CD4-positive, alpha-beta T cell treated with Interleukin-2 at 100 ng/mL for 4 hours (primary cell): ENCODE measurements around the gene ZNF750.
A peak's percentile ranks its signal among the peaks of the same experiment; 100 is the strongest.

Experiments
- DNase-seq: peaks from one replicate; pipeline ENCODE4 v3.0.0-alpha.2; 2020; ENCODE audit warnings: low spot score

Gene ZNF750

DNA sequence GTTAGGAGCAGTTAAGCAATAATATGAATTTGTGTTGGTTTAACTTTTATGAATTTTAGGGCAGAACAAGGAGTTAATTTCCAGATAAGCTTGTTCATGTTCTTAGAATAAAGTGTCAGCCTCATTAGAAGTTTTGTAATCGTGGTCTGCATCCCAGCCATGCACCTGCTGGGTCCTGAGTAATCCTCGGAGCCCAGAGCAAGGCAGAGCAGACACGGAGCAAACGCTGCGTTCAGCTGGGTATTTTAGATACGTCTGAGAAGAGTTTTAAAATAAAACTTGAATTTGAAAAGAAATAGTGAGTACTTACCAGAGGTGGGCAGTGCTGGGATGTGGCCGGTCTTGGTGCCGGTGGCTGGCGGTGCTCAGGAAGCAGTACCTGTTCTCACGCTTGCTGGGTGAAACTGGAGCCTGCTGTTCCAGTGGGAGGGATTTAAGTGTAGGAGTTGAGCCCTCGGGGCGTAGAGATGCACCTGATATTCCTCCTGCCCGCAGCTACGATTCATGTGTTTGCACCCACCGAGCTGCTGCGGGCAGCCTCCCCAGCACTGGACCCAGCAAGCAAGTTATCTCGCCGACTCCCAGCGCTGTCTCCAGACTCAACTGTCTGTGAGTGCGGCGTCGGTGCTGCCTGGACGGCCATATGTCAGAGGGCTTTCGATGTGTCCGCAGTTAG is at the start of gene ZNF750:
TSS of gene ZNF750 (minus strand) at position 406 of the 676 bp plus-strand sequence. CDS start 7,568 bp downstream, outside the sequence.
- no peak for DNase-seq

DNA sequence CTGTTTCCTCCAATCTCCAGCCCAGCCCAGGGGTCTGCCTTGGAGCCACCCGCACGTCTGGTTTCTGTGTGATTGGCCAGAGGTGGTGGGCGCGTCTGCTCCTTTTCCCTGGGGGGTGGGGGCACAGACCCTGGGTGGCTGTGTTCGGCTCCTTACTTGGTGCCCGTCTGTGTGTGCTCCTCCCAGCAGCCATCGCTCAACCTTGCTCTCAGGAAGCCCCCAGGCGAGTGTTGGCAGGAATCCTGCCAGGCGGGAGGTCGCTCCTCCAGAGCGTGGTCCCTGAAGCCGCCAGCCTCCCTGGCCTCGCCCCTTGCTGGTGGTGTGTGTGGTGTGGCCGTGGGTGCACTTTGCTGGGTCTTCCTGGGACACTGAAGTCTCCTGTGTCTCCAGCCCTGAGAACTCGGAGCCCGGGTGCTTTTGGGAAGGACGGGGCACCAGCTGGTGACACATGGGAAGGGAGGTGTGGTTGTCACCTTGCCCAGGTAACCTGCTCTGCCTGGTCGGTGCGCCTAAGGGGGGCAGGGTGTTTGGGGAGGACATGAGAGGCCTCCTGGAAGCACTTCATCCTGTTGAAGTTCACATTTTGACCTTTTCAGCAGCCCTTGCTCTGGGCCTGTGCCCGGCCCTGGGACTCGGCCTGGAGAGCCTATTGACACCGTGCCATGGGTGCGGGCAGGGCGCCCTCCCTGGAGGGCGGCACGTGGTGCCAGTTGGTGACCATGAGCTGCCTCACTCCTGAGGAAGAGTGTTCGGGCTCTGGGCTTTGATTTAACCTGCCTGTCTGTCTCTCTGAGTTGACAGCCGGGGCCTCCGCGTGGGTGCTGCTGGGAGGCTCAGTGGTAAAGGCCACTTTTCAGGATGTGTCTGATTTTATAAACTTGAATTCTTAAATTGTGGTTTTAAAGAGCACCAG is 49.0 kb upstream of the ZNF750 start:
- no peak for DNase-seq

DNA sequence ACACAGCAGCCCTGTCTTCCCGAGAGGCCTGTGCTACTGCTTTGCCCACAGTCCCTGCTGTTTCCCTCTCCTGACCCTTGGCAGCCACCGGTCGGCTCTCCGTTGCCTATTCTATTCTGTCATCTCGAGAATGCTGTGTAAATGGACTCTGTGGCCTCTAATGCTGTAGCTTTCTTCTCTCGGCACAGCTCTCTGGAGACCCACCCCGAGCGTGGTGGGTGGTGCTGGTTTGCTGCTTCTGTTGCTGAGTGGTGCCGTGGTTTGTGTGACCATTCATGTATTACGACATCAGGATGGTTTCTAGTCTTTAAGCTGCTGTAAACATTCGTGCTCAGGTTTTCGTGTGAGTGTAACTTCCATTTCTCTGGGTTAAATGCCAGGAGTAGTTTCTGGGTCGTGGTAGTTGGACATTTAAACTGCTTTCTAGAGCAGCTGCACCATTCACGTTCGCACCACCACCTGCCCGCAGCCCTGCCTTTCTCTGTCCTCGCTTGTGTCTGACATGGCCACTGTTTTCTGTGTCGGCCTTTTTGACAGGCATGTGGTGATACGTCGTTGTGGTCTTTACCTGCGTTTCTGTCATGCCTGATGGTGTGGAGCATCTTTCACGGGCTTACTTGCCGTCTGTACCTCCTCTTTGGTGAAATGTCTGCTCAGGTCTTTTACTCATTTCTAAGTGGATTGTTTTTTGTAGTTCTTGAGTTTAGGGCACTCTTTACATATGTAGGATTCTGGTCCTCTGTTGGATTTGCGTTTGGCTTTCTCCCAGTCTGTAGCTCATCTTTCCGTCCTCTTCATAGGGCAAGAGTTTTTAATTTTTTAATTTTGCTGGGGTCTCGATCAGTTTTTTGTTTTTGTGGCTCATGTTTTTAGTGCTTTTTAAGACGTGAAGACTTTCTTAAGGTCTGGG is 47.7 kb upstream of the ZNF750 start:
- no peak for DNase-seq

DNA sequence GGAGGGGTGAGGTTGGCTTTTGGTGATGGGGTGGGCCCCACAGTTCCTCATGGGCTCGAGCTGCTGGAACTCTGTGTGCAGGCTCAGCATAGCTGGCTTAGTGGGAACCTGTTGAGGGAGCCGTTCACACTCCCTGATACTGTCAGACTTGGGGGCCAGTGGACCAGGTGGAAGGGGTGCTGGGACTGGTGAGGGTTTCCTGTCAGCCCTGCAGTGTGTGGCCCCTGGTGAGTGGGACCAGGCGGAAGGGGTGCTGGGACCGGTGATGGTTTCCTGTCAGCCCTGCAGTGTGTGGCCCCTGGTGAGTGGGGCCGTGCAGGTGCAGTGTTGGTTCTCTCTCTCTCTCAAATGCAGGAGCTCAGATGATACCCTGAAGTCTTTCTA is 45.1 kb upstream of the ZNF750 start:
- DNase-seq, result peak; percentile 47

DNA sequence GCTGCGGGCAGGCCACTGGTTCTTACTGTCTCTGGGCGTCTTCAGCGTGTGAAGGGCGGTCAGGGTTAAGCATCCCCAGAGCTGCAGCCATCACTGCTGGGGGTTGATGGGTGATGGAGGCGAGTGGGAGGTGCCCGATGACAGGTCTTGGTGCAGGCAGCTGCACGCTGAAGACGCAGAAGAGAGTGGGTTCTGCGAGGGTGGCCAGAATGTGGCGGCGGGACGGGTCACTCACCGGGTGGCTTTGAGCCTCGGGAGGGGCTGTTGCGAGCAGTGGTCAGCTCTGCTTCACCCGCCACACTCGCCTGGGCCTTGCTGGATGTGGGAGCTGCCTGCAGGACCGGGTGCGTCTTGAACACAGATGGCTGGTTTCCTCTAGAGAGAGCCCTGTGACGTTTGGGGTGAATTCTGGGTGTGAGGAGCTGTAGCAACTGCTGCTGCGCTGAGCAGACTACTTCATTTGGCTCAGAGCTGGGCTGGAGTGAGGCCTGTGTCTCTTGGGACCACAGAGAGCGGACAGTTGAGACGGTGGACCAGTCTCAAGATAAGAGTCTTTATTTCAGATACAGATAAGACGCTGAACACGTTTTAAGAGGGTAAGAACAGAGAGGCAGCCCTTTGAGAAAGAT is 44.6 kb upstream of the ZNF750 start:
- DNase-seq, result peak; percentile 8

DNA sequence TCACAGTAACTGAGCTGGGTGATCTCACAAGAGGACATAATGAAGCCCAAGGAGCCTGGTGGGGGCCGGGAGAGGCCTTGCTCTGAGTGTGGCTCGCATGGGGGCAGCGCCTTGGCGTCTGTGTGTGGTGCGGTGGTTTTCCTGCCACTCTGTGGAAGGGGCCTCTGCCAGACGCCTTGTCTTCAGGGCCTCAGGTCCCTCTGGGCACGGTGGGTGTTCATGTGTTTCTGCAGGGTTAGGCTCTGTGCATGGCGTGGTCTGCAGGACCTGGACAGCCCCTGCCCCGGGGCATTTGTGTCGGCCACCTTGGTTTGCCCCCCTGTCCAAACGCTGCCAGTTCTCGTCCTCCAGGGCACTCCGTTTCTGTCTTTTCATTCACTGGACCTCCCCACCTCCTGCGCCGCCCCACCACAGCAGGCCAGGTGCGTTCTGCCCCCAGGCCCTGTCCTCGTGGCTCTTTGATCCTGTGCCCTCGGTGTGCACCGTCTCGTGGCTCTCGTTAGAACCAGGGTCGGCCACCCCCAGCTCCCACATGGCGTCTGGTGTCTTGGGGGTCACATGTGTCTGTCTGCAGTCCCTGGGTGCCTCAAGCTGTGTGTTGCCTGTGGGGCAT is 43.7 kb upstream of the ZNF750 start:
- DNase-seq, result no peak

DNA sequence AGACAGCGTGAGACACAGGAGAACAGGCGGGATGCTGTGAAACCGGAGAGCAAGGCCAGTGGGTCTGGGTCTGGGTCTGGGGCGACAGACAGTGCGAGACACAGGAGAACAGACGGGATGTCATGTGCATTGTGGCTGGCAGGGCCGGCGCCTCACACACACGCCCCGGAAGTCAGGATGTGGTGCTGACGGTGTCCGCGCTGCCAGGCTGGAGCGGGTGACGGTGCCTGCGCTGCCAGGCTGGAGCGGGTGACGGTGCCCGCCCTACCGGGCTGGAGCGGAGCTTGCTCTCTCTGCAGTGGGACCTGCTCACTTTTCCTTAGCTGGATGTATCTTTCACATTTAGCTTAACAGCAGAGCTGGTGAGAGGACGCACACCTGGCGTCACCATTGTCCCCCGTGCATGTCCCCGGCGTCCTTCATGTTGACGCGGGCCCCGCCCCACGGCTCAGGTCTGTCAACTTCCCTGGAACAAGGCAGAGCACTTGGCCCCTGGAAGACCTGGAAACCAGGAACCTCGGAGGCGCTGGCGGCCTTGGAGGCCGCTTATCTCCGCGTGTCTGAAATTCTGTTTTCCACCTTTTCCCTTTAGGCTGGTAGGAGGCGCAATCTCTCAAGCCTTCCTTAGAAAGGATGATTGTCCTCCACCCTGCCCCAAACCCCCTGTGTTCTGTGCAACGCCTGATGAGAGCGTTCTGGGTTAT is 43.0 kb upstream of the ZNF750 start:
- peak; percentile 87 for DNase-seq

DNA sequence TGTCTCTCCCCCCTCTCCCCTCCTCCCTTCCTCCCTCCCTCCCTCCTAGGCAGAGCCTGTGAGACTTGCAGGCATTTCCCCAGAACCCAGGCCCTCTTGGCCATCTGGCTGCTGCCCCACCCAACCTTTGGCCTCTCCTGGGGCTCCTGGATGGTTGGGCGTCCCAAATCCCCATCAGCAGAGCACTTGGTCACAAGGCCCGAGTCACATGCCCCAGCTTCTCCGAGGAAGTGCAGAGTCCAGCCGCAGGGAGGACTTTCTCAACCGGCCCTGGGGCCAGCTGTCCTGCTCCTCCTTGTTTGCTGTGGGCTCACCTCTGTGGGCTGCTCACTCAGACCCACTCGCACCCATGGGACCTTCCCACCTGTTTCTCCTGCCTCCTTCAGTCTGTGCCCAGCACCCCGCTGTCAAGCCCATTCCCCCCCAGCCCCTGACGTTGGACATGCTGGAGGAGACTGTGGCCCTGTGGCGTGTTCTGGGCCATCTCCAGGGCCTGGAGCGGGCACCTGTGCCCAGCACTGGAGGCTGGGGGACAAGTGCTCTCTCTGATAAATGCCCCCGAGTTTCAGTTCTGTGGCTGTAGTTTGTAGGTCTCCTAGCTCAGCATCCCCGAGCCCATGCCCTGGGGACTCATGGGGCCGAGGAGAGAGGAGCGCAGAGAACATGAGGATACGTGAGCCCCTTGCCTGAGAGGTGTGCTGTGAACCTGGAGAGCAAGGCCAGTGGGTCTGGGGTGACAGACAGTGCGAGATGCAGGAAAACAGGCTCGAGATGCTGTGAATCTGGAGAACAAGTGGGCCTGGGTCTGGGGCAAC is 42.3 kb upstream of the ZNF750 start:
- no peak for DNase-seq

DNA sequence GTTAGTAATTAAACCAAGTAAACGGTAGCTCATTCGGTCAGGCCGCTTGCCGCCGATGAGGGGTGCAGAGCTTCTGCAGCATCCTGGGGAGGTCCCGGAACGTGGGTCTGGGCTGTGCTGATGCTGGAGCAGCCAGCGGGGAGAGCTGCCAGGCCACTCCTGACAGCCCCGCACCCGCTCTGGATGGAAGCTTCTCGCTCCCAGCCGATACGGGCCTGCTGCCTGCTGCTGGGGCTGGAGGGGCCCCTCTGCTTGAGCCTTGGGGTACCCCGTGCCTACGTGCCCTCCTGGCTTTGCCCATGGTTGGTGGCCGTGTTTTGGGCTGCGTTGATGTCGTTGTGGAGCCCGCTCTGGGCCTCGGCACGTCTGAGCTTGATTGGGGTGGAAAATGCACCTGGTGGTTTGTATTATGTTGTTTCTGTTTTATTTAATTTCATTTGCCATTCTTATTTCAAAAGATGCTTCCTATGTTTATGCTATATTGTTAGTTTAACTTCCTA is 41.6 kb upstream of the ZNF750 start:
- DNase-seq, result no peak

DNA sequence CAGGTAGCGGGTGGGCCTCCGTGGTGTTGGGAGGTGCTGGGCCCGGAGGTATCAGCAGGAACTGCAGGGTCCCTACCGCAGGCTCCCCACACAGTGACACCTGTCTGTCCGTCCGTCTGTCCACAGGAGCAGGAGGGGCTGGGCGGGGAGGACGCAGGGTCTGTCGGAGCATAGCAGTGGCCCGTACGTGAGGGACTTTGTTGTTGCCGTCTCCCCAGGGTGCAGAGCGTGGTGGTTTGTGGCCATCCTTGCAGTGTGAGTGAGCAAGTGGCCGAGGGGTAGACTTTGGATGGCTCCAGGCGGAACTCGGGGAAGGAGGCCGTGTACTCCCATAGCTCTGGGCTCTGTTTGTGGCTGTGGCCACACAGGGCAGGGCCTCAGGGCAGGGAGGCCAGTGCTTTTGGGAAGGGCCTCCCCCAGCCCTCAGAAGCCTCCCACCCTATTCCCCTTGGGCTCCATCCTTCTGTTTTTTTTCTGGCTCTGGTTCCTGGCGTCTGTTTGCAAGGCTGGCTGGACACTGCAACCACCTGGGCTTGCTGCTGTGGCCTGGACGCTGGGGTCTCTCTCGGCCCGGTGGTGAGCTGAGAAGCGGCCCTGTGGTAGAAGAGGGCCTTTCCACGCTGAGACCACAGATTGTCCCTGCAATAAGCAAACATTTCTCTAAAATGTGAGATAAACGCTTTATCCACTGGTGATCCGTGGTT is 41.0 kb upstream of the ZNF750 start:
- no peak for DNase-seq

DNA sequence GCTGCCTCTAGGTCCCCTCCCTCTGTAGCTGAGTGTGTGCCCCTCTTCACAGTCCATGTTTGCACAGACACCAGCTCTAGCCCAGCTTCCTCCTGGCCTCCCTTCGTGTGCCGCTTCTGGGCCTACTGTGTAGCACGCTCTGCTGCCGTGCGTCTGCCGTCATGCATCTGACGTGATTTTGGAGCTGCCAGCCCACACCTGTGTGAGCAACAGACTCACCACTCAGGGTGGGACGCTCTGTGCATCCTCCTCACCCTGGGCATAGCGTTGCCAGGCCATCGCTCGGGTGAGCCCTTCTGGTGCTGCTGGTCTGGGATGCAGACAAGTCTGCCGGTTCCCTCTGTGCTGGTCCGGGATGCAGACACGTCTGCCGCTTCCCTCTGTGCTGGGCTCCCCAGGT is 39.4 kb upstream of the ZNF750 start:
- no peak for DNase-seq

DNA sequence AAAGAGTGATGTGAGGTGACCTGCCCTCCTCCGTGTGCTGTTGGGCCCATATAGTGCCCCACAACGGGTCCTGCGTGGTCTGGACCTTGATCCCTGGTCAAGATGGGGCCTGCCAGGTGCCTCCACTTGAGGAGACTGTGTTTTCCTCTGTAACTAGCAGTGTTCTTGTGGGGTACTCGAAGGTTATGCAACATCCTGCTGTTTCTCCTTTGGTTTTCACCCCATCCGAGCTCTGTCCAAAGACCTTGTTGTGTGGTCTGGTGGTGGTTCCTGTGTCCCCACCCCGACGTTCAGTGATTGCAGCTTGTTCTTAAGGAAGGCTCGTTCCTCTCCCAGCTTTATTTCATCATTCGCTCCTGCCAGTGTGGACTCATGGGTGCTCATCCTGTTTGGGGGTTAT is 38.7 kb upstream of the ZNF750 start:
- no peak for DNase-seq

DNA sequence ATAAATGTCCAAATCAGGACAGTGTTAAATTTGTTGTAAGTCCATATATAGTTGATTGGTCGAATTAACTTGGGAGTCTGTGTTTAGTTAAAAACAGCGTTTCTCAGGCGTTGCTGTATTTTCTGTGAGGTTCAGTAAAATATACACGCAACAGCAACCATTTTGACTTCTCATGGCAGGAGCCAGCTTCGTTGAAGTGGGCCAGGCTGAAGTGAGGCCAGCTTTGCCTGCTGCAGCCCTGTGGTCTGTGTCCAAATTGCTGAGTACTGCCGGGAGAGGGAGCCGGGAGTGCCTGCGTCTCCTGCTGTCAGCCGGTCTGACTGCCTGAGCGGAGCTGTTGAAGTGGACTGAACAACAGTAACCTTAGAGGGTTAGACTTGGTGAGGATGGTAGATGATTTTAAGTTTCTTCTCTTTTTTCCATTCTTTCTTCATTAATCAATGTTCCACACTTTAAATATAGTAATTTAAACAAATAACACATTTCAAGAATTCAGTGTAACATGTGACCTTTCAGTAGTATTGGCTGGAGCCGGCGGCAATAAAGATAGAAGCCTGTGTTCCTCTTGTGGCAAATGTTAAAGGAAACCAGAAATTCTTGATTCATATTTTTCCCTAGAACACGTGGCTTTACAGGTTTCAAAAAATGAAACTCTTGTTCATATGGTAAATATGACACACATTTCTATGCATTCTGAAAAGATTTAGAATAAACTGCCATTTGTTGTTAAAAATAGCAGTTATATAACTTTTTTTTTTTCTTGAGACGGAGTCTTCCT is 37.0 kb upstream of the ZNF750 start:
- DNase-seq, result no peak

DNA sequence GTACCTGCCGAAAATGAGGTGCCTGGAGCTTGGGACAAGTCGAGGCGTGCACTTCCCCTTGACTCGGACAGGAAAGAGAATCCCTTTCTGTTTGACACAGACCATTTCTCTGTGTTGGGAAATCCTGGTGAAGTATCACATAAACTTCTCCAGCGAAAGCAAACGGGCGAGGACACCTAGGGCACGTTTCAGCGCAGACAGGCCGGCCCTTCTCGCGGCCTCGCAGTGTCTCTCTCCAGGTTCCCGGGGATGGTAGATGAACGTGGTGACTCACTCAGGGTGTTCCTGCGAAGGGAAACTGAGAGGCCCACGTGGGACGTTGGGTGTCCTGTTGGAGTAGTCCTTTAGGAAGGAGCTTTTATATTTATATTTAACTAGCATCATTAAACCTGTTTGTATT is 36.3 kb upstream of the ZNF750 start:
- no peak for DNase-seq

DNA sequence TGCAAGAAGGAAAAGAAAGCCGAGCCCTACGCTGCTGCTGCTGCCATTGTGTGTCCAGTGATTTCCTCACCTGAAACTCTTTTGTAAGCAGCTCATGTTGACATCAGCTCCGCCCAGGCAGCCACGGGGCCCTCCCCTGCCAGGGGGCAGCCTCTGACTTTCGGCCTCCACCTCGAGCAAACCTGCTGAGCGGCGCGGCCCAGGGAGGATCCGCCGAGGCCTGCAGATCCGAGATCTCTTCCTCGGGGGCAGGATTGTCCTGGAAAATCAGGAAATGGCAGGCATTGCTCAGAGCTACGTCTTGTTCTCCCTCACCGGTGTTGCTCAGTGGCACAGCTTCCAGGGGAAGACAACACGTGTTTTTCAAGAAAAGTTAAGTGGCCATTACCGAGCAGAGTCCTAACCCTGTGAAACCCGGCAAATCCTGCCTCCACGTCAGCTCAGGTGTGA is 35.6 kb upstream of the ZNF750 start:
- no peak for DNase-seq

DNA sequence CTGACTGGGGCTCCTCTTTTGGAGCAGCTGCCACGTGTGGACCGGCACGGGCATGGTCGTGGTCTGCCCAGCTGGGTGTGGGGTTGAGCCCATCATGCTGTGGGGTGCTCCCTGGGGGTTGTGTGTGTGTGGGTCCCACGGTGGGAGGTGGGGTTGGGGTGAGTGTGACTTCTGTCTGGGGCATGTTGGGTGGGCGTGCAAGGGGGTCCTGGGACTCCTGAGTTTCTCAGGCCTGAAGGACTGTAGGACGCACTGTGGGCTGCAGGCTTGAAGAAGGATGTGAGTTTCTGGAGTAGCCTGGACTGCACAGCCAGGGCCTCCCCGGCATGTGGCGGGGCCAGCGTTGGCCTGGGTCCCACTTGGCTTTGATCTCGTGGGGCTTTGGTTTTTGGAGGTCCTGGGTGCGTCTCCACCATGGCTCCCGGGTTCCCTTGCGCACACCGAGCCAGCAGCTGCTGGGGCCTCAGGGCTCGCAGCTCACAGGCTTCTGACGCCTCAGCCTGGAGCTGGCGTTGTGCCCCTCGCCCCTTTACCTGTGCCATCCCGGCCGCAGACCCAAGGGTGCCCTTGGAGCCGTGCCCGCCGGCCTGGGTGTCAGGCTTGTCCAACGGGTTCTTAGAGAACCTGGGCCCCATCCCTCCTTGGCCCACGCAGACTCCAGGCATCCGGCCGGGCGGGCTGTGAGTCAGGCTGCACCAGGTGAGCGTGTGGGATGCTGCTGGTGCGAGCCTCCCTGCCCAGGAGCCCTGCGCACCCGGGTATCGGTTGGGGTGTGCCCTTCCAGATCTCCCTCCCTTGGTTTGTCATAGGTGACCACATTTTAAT is 34.4 kb upstream of the ZNF750 start:
- no peak for DNase-seq

DNA sequence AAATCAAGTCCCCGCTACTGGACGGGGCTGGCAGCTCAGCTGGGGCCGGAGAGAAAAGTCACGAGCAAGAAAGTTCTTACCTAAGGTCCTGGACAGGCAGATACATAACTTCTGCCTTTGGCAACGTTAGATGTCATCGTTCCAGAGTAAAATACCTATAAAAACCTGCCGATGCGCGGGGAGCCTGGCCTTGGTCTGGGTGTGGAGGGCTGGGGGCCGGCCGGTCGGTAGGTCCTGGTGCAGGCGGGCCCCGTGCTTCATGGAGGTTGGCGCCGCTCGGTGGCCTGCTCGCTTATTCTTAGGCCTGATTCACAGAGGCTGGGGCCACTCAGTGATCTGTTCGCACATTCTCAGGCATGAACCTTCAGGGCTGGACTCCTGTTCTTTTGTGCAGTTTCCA is 33.7 kb upstream of the ZNF750 start:
- no peak for DNase-seq
